COR-L47 (cell line): ENCODE data around the gene MALT1.
A peak's percentile ranks its signal among the peaks of the same experiment; 100 is the strongest.
"Not testable (repeated sequence)": the region's sequence is repeated elsewhere in the genome, so short reads cannot be mapped to it uniquely, and the experiment has no call there.

Source experiments
- DNase-seq: peaks from one replicate; lab custom pipeline; 2025; lab: John Stamatoyannopoulos, UW

The MALT1 gene

DNA sequence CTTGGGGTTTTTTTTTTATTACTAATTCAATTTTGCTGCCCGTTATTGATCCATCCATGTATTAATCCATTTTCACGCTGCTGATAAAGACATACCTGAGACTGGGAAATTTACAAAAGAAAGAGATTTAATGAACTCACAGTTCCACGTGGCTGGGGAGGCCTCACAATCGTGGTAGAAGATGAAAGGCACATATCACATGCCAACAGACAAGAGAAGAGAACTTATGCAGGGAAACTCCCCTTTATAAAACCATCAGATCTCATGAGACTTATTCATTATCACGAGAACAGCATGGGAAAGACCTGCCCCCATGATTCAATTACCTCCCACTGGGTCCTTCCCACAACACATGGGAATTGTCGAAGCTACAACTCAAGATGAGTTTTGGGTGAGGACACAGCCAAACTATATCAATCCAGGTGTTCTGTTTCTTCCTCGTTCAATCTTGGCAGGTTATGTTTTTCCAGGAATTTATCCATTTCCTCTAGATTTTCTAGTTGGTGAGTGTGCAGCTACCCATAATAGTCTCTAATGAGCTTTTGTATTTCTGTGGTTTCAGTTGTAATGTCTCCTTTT lies 18.0 kb upstream of the MALT1 start:
- not testable (repeated sequence) for DNase-seq

DNA sequence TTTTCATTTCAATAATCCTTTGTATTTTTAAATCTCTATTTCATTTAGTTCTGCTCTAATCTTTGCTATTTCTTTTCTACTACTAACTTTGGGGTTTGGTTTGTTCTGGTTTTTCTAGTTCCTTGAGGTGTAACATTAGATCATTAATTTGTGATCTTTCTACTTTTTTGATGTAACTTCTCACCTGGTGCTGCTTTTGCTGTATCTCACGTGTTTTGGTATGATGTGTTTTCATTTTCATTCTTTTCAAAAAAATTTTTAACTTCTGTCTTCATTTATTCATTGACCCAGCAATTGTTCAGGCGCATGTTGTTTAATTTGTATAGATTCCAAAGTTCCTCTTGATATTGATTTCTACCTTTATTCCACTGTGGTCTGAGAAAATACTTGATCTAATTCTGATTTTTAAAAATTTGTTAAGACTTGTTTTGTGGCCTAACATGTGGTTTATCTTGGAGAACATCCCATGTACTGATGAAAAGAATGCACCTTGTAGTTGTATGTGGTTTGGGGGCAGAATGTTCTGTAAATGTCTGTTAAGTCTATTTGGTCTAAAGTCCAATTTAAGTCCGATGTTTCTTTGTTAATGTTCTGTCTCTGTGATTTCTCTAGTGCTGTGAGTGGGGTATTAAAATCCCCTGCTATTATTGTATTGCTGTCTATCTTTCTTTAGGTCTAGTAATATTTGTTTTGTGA lies 17.3 kb upstream of the MALT1 start:
- DNase-seq = no peak

DNA sequence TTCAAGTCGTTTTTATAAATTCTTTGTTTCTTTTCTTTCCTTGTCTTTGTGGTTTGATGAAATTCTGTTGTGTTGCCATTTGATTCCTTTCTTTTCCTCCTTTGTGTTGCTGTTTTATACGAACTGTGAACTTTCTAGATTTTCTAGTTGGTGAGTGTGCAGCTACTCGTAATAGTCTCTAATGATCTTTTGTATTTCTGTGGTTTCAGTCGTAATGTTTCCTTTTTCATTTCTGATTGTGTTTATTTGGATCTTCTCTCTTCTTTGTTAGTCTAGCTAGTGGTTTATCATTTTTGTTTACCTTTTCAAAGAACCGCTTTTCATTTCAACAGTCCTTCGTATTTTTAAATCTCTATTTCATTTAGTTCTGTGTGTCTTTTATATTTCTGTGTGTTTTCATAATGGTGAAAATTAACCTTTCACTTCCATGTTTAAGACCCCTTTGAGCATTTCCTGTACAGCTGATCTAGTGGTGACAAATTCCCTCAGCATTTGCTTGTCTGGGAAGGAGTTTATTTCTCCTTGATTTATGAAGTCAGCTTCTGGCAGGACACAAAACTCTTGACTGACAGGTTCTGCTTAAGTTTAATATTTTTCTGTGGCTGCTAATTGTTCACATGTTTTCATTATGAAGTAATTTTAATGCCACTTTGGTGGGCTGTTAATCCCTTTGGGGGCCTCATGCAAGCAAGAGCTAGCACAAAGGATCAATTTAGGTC lies 16.2 kb upstream of the MALT1 start:
- DNase-seq = no peak

DNA sequence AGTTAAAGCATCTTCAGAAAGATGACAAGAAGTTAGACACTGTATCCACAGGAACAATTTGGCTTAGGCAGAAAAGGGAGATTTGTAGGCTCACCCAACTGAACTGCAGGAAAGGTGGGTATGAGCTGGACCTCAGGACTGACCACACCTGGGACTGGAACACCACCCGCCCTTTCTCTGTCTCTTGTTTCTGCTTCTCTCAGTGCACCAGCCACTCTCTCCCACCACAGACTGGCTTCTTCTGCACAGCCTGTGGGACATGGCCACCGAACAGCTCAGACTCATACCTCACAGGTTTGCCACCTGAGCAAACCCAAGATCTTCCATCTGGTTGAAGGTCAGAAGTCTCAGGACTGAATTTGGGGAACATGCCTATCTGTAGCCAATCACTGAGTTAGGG lies 14.2 kb upstream of the MALT1 start:
- no peak for DNase-seq

DNA sequence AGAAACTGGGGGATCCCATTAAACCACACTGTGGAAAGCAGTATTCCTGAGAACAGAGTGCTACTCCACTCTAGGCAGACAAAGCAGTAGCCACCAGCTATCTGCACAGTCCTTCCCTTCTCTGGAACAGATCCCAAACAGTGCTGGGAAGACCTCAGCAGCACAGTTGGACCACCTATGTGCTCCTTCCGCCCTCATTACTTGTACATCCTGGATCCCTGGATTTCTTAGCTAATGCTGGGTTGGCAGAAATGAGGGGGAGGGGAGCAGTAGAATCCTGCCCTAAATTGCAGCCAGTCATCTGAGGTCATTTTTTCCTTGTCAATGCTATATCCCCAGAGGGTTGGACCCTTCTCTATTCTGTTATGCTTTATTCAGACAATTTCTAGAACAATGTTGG lies 13.8 kb upstream of the MALT1 start:
- DNase-seq = no peak

DNA sequence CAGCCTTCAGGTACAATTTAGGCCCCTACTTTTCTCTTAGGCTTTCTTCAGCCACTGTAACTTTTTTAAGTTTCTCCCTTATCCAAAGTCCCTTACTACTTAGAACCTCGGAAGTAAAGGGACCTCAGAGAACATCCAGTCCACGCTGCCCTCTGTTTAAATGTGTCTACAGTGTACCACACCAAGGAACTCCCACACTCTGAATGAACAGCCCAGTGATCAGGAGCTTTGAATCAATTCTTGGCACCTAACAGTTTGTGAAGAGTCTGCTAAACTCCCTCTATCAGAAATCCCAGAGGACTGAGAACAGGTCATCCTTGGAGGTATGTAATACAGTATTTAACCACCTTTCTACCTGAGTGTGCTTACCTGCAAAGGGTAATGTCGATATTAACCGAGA lies 11.6 kb upstream of the MALT1 start:
- no peak for DNase-seq

DNA sequence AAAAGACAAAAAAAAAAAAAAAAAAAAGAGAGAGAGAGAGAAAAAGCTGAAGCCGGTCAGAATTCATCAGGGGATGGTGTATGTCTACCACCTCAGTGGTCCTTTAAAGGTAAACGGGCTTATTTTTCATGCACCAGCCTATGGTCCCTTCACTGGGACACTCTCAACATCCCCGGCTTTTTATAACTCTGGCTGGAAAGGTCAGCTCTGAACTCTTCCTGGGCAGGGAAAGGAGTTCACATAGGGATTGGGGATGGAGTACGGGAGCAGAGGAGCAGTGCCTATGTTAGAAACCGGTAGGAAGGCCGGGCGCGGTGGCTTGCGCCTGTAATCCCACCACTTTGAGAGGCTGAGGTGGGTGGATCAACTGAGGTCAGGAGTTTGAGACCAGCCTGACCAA lies 10.3 kb upstream of the MALT1 start:
- no peak for DNase-seq

DNA sequence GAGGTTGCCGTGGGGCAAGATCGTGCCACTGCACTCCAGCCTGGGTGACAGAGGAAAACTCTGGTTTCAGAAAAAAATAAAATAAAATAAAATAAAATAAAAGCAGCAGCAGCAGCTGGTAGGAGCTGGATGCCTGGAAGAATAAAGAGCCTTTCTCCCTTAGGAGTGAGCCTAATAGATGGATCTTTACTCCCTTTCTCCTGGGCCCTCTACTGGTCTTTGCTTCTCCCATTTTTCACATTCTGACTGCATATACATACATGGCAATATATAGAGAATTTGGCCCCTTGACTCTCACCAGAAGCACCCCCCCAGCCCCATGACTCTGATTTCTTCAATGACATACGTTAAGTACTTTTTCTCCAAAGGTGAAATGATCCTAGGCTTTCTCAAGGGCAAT lies 9.8 kb upstream of the MALT1 start:
- no peak for DNase-seq

DNA sequence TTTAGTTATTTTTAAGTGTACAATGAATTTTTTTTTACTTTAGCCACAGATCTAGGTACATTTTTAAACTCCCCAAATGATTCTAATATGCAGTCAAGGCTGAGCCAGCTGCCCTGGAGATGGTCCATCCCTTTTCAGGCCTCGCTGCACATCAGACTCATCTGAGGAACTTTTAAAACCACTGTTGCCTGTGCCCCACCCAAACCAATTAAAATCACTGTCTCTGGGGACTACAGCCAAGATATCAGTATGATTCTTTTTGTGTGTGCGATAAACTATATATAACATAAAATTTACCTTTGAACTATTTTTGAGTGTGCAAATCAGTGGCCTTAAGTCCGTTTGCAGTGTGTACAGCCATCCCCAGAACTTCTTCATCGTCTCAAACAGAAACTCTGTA lies 9.1 kb upstream of the MALT1 start:
- DNase-seq = no peak

DNA sequence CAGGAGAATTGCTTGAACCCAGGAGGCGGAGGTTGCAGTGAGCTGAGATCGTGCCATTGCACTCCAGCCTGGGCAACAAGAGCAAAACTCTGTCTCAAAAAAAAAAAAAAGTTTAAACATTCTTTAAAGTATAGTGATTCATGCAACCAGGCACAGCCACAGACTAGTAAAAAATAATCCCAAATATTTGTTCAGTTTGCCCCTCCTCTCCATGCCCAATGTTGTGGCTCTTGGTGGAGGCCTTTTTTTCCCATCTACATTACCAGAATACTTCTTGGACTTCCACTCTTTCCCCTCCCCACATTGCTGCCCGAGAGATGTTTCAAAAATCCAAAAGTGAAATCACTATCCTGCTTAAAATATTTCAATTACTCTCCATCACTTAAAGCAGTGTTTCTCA lies 5.1 kb upstream of the MALT1 start:
- DNase-seq = no peak

DNA sequence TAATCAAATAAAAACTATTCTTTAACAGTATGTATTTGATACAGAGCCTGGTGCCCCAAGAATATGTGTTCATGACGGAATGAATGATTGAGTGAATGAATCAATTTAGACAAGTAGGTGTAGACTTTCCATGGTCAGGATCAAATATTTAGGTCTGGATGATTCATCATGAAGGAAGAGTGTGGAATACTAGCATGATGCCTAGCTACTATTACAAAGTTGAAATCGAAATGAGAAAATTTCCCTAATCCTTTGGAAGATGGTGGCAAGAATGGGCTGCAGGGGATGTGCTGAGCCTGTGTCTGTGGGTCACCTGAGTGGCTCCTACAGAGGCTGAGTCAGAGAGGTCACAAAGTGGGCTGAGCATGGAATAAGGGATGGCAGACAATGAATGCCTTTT lies 3.1 kb upstream of the MALT1 start:
- DNase-seq = no peak

DNA sequence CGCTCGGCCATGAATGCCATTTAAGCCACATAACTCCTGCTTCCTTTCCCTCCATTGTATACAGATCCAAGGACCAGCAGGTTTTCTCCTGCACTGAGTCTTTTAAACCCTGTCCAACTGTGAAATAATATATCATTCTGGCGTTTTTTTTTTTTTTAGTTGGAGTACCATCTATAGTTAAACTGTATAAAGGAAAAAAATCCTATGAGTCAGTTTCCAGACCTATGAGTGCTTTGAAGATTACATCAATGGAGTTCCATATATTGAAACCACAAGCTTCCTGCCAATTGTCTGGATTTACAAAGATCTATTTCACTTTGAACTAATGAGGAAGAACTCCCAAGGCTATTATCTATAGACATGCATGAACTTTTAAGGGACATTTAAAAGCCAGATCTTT lies 2.4 kb upstream of the MALT1 start:
- DNase-seq = no peak

DNA sequence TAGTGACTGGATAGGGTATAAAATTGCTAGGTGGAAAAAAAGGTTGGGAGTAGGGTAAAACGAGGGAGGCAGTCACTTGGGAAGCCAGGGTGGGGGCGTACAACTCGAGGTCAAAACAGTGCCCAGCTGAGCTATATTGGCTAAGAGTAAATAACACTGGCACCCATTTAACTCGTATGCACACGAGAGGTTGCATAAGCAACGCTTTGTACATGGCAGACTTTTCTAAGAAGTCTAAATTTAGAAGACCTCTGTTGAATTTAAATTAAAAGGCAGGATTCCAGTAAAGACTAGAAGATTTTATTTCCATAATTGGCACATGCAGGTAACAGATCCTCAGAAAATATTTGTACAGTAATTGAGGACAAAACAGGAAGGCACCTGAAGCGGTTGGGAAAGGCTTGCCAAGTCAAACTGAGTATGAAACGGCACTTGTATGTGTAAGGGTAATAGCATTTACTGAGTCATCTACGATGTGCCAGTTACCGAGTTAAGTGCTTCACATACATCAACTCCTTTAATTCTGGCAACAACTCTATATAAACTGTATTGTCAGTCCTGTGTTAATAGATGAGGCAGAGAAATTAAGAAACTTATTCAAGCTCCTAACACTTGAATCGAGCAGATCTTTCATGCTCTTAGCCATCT lies 1.4 kb upstream of the MALT1 start:
- peak; percentile 74 for DNase-seq

DNA sequence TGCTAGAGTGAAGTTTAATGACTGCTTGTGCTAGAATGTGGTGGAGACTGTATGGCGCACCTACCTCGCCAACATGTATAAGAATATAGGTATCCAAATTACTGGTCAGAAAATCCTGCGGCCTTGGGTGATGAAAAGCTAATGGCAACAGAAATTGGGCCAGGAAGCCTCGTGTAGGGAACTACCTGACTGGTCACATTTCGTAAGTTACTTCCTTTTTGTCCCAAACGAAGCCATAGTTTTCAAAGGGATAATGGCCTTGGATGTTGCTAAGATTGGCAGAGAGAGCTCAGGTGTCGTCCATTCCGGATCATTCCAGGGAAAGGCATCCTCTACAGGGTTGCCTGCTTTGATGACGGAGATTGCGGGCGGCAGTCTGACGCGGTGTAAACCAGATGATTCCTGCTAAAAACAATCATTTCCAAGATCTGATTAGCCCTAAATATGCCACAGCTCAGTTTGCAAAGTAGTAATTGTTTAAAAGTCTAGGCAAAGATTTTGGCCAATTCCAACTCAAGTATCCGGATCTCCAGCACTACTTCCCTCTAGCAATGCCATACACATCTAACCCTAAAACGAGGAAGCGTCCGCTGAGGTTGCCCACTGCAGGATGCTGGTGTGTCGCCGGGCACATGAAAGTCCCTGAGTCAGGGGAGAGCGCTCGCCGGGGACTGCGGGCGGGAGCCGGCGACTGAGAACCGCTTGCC lies 708 bp upstream of the MALT1 start:
- DNase-seq = no peak

DNA sequence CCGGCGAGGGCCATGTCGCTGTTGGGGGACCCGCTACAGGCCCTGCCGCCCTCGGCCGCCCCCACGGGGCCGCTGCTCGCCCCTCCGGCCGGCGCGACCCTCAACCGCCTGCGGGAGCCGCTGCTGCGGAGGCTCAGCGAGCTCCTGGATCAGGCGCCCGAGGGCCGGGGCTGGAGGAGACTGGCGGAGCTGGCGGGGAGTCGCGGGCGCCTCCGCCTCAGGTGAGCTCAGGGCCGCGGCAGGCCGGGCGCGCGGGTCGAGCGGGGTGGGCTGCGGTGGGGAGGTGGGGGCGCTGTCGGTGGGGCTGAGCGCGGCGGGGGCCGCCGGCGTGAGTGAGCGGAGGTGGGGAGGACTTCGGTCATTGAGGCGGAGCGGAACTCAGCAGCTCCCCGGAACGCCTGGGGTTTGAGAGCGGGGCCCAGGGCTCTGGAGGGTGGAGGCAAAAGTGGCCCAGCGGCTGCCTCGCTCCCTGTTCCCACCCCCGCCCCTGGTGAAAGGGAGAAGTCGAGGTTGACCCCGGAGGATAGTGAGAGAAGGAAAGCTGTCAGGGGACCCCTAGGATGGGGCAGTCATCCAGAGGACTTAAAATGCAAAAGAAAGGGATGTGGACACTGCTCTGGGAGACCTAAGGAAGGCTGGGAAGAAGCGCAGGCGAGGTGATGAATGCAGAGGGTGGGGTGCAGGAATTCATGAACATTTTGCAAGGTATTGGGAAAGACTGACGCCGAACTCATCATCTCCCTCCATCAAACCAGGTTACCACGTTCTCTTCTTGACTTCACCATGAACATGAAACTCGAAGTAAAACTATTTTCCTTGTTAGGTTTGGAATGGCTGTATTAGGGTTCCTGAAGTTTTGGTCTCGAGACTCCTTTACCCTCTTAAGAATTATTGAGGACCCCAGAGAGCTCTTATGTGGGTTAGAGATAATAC lies 633 bp downstream of the MALT1 start:
- peak; percentile 82 for DNase-seq

DNA sequence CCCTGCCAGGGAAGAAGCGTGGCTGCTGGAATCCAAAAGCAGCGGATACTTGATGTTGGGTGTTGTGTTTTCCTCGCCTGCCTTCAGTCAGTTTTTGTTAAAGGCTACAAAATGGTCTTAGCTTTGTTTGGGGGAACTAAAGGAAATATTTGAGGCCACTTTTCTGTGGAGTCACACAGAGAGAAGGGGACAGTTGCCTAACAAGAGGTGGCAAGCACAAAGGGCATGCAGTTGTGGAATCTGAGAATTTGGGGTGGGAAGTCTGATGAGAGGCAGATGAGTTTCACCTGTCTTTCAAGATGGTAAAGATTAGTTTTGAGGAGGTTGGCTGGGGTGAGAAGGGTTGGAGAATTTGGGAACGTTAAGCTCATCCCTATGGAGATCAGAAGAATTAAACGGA lies 2.9 kb downstream of the MALT1 start:
- no peak for DNase-seq

DNA sequence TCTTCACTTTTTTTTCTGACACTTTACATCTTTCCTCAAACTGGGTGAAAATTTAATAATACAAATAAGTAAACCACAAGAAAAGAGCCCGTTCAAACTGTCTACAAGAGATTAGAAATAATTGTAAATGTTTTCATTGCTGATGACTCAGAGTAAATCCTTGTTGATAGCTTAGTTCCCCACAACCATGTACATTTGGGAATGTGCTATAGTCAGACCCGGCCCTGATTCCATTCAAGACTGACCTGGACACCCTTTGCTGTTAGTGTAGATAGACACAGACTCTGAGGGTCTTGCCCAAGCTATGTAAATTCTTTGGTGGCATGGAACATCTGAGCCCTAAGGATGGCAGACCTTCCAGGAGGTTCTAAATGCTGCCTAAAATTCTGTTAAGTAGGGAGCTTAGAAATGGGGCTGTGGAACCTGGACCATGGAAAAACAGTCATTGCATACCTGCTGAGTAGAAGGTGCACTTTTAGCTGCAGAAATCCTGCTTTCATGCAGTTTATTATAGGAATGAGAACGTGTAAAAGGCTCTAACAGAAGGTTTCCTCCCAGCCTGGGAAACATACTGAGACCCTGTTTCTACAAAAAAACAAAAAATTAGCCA lies 3.7 kb downstream of the MALT1 start:
- DNase-seq = no peak

DNA sequence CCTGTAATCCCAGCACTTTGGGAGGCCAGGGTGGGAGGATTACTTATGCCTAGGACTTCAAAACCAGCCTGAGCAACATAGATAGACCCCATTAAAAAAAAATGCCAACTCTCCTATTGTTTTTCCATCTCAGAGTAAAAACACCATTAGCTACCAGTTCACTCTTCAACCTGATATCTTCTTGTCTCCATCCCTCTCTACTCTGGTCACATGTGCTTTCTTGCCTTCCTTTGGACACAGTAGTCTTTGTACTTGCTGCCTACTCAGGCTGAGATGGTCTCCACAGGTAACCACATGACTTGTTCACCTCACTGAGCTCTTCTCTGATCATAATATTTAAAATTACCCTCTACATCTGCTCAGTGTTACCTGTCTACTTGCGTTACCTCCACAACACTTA lies 5.0 kb downstream of the MALT1 start:
- no peak for DNase-seq

DNA sequence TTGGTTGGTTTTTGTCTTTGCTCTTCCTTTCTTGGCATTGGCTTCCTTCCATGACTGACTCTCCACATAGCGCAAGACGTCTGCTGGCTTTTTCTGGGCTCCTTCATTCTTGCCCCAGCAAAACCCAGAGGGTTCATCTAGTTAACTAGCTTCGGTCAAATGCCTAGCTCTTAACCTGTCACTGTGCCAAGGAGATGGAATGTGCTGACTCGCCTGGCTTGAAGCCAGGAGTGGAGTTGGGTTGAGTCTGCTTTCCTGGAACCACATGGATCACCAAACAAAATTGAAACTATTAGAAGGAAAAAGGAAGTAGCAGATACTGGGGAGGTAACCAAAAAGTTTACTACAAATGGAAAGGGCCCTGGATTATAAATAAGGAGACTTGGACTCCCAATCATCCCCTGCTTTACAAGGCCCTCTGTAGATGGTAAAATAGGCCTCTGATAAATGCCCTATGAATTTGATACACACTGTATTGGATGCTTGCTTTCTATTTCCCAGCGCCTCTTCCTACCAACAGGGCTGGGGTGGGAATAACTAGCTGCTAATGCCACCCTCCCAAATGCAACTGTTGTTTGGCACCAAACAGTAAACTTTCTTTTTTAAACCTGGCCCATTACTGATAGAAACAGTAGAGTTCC lies 11.3 kb downstream of the MALT1 start:
- no peak for DNase-seq

DNA sequence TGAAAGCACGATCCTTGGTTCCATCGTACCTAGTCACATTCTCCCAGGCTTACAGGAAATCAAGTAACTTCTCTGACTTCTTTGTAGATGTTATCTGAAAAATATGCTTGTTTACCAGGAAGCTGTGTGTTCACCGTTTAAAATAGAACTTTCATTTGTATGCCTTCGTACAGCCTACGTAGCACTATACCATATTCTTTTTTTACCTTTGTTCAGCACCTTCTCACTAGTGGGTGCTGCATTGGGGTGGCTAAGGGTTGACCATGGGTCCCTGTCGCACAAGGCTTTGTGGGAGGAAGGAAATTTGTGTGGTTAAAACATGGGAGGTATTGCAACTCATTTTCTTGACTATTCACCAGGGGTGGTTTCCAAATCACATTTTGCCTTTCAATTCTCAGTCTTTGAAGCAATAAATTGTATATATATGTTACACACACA lies 16.6 kb downstream of the MALT1 start:
- DNase-seq = no peak
